Adipocyte (in vitro differentiated cells): ENCODE data around the gene USP25.
"Not testable (repeated sequence)": the region's sequence is repeated elsewhere in the genome, so short reads cannot be mapped to it uniquely, and the experiment has no call there.

Experiments used
- DNase-seq: peaks from one replicate; pipeline ENCODE4 v3.0.0-alpha.2; 2015; ENCODE audit warnings: low read depth
- H3K27me3 ChIP-seq: replicated peaks from 2 replicates; pipeline ENCODE4 v1.7.0; 2013; ENCODE audit warnings: mild to moderate bottlenecking, low read length, moderate library complexity; ENCODE audit not compliant: control insufficient read depth, insufficient read depth
- H3K36me3 ChIP-seq: 2 replicates; pipeline ENCODE4 v1.7.0; 2013; ENCODE audit warnings: low read length, mild to moderate bottlenecking, moderate library complexity; ENCODE audit not compliant: control insufficient read depth, insufficient read depth, severe bottlenecking
- H3K4me1 ChIP-seq: 2 replicates; pipeline ENCODE4 v1.7.0; 2013; ENCODE audit warnings: mild to moderate bottlenecking, low read length, moderate library complexity; ENCODE audit not compliant: control insufficient read depth, insufficient read depth
- H3K4me3 ChIP-seq: 2 replicates; pipeline ENCODE4 v1.7.0; 2013; ENCODE audit warnings: mild to moderate bottlenecking, low read length, moderate library complexity
- H3K9ac ChIP-seq: 2 replicates; pipeline ENCODE4 v1.7.0; 2013; ENCODE audit warnings: mild to moderate bottlenecking, low read length, moderate library complexity
- H3K9me3 ChIP-seq: 2 replicates; pipeline ENCODE4 v1.7.0; 2013; ENCODE audit warnings: mild to moderate bottlenecking, low read length, moderate library complexity; ENCODE audit not compliant: control insufficient read depth

Gene USP25

GRCh38 chr21:15732290-15732995 lies 2.7 kb downstream of the USP25 start:
- DNase-seq, result peak; percentile 24
- no peaks in the 10 kb centered on the region for H3K9me3 ChIP-seq
- peak overlapping the region; percentile 99 for H3K4me3 ChIP-seq
- H3K27me3 ChIP-seq, result no peaks in the 10 kb centered on the region
- peak overlapping the region; percentile 97 for H3K9ac ChIP-seq
- H3K4me1 ChIP-seq, result peaks cover 28% of the 10 kb centered on the region
- H3K36me3 ChIP-seq, result no peaks in the 10 kb centered on the region

- H3K27me3 ChIP-seq, result no peaks in the 10 kb centered on the region
- no peaks in the 10 kb centered on the region for H3K9me3 ChIP-seq
- H3K4me3 ChIP-seq, result peak overlapping the region; percentile 99
- DNase-seq, result no peak
- H3K9ac ChIP-seq, result peak overlapping the region; percentile 97
- no peaks in the 10 kb centered on the region for H3K36me3 ChIP-seq
- peaks cover 28% of the 10 kb centered on the region for H3K4me1 ChIP-seq
Measured at GRCh38 chr21:15732996-15733329, 3.2 kb downstream of the USP25 start.

GRCh38 chr21:15735409-15735808 lies 5.6 kb downstream of the USP25 start:
- Histone ChIP-seq H3K4me1 (peaks cover 25% of the 10 kb centered on the region), H3K27me3 (no peaks in the 10 kb centered on the region), H3K9me3 (no peaks in the 10 kb centered on the region), H3K36me3 (no peaks in the 10 kb centered on the region), H3K9ac (no peak overlapping the region), H3K4me3 (no peak overlapping the region)
- no peak for DNase-seq

- peak overlapping the region; percentile 72 for H3K4me3 ChIP-seq
- not testable (repeated sequence) for H3K36me3 ChIP-seq, H3K9ac ChIP-seq, H3K9me3 ChIP-seq, H3K27me3 ChIP-seq, DNase-seq
- peaks cover 25% of the 10 kb centered on the region for H3K4me1 ChIP-seq
Measured at GRCh38 chr21:15735931-15736330, 6.1 kb downstream of the USP25 start.

DNA sequence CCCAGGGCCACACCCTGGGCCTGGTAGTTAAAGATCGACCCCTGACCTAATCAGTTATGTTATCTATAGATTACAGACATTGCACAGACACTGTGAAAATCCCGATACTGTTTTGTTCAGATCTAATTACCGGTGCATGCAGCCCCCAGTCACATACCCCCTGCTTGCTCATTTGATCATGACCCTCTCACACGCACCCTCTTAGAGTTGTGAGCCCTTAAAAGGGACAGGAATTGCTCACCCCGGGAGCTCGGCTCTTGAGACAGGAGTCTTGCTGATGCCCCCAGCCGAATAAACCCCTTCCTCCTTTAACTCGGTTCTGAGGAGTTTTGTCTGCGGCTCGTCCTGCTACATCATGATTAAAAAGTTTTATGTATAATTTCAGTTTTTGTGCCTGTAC lies 9.0 kb downstream of the USP25 start:
- H3K27me3 ChIP-seq, H3K36me3 ChIP-seq, DNase-seq, H3K9me3 ChIP-seq, H3K9ac ChIP-seq, H3K4me3 ChIP-seq: not testable (repeated sequence)
- H3K4me1 ChIP-seq, result peaks cover 31% of the 10 kb centered on the region

GRCh38 chr21:15740383-15740782 lies 10.6 kb downstream of the USP25 start:
- DNase-seq, result no peak
- Histone ChIP-seq H3K36me3 (no peaks in the 10 kb centered on the region), H3K4me3 (no peak overlapping the region), H3K9ac (no peak overlapping the region), H3K4me1 (peaks cover 30% of the 10 kb centered on the region), H3K27me3 (no peaks in the 10 kb centered on the region), H3K9me3 (no peaks in the 10 kb centered on the region)

GRCh38 chr21:15741510-15741909 lies 11.7 kb downstream of the USP25 start:
- no peak overlapping the region for H3K9ac ChIP-seq
- peaks cover 19% of the 10 kb centered on the region for H3K4me1 ChIP-seq
- no peaks in the 10 kb centered on the region for H3K27me3 ChIP-seq
- H3K9me3 ChIP-seq, result no peaks in the 10 kb centered on the region
- H3K36me3 ChIP-seq, result no peaks in the 10 kb centered on the region
- DNase-seq, result no peak
- no peak overlapping the region for H3K4me3 ChIP-seq

GRCh38 chr21:15742052-15742670 lies 12.4 kb downstream of the USP25 start:
- no peak overlapping the region for H3K9ac ChIP-seq
- DNase-seq, result no peak
- H3K9me3 ChIP-seq, result no peaks in the 10 kb centered on the region
- H3K27me3 ChIP-seq, result no peaks in the 10 kb centered on the region
- no peak overlapping the region for H3K4me3 ChIP-seq
- no peaks in the 10 kb centered on the region for H3K36me3 ChIP-seq
- H3K4me1 ChIP-seq, result peaks cover 14% of the 10 kb centered on the region

DNA sequence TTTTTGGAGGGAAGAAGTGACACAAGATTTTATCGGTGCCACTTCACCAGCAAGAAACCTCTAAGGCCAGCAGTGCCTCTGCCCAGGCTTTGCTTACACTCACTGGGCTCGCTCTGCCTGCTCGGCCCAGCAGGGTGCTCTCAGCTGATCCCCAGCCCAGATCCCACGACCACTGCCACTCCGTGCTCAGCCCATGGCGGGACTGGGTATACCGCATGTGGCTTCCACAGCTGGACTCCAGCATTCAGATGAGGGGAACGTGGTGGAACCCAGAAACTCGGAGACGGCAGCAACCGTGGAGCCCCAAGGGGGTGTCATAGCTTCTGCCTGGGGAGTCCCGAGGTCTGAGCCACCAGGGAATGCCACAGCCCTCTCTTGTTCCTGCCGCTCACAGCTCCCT lies 12.9 kb downstream of the USP25 start:
- H3K4me3 ChIP-seq, result no peak overlapping the region
- H3K27me3 ChIP-seq, result no peaks in the 10 kb centered on the region
- no peak overlapping the region for H3K9ac ChIP-seq
- H3K4me1 ChIP-seq, result peaks cover 14% of the 10 kb centered on the region
- H3K9me3 ChIP-seq, result no peaks in the 10 kb centered on the region
- DNase-seq, result no peak
- no peaks in the 10 kb centered on the region for H3K36me3 ChIP-seq

GRCh38 chr21:15743593-15743992 lies 13.8 kb downstream of the USP25 start:
- H3K4me3 ChIP-seq, result no peak overlapping the region
- no peaks in the 10 kb centered on the region for H3K27me3 ChIP-seq
- H3K9me3 ChIP-seq, result no peaks in the 10 kb centered on the region
- H3K4me1 ChIP-seq, result peaks cover 14% of the 10 kb centered on the region
- H3K36me3 ChIP-seq, result no peaks in the 10 kb centered on the region
- DNase-seq, result no peak
- H3K9ac ChIP-seq, result no peak overlapping the region

DNA sequence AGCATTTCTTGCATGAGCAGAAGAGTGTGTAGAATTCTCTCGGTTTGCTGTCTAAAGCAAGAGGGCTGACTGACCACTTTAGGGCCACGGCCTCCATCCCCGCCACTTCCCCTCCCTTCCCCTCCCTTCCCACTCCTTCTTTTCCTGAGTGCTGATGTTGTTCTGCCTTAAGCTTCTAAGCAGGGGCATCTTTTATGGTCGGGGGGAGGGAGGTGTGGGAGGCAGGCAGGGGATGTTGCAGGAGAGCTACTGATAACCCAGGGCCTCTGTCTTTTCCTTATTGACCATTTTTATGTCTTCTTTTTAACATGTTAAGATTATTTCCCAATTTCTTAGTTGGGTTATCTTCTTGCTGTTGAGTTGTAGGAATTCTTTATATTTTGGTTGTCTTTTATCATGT lies 15.1 kb downstream of the USP25 start:
- Histone ChIP-seq H3K4me3 (no peak overlapping the region), H3K4me1 (peaks cover 24% of the 10 kb centered on the region), H3K9me3 (no peaks in the 10 kb centered on the region), H3K27me3 (no peaks in the 10 kb centered on the region), H3K9ac (no peak overlapping the region), H3K36me3 (no peaks in the 10 kb centered on the region)
- no peak for DNase-seq

GRCh38 chr21:15748586-15748985 lies 18.8 kb downstream of the USP25 start:
- Histone ChIP-seq H3K9ac (no peak overlapping the region), H3K36me3 (no peaks in the 10 kb centered on the region), H3K4me1 (peaks cover 23% of the 10 kb centered on the region), H3K27me3 (no peaks in the 10 kb centered on the region), H3K4me3 (no peak overlapping the region), H3K9me3 (no peaks in the 10 kb centered on the region)
- DNase-seq, result no peak
